Measurements from ENCODE around the gene PPP2R3B.
"Not testable (repeated sequence)": the region's sequence is repeated elsewhere in the genome, so short reads cannot be mapped to it uniquely, and the experiment has no call there.

The PPP2R3B gene

GRCh38 chrX:330726-331150, 56.0 kb downstream of the PPP2R3B start:
- H3K4me3 ChIP-seq (ENCODE audit: low read depth, low read length): no peak overlapping the region
- TF ChIP-seq, protein P1, sequence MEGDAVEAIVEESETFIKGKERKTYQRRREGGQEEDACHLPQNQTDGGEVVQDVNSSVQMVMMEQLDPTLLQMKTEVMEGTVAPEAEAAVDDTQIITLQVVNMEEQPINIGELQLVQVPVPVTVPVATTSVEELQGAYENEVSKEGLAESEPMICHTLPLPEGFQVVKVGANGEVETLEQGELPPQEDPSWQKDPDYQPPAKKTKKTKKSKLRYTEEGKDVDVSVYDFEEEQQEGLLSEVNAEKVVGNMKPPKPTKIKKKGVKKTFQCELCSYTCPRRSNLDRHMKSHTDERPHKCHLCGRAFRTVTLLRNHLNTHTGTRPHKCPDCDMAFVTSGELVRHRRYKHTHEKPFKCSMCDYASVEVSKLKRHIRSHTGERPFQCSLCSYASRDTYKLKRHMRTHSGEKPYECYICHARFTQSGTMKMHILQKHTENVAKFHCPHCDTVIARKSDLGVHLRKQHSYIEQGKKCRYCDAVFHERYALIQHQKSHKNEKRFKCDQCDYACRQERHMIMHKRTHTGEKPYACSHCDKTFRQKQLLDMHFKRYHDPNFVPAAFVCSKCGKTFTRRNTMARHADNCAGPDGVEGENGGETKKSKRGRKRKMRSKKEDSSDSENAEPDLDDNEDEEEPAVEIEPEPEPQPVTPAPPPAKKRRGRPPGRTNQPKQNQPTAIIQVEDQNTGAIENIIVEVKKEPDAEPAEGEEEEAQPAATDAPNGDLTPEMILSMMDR (IDR thresholded peaks at IDR 0.05; ENCODE audit: low read depth, low read length, missing control alignments): no peak
- DNase-seq (ENCODE audit: low read depth): no peak

GRCh38 chrX:330141-330725, 56.5 kb downstream of the PPP2R3B start:
- not testable (repeated sequence) for DNase-seq (ENCODE audit: low read depth); H3K4me3 ChIP-seq (ENCODE audit: low read depth, low read length)

DNA sequence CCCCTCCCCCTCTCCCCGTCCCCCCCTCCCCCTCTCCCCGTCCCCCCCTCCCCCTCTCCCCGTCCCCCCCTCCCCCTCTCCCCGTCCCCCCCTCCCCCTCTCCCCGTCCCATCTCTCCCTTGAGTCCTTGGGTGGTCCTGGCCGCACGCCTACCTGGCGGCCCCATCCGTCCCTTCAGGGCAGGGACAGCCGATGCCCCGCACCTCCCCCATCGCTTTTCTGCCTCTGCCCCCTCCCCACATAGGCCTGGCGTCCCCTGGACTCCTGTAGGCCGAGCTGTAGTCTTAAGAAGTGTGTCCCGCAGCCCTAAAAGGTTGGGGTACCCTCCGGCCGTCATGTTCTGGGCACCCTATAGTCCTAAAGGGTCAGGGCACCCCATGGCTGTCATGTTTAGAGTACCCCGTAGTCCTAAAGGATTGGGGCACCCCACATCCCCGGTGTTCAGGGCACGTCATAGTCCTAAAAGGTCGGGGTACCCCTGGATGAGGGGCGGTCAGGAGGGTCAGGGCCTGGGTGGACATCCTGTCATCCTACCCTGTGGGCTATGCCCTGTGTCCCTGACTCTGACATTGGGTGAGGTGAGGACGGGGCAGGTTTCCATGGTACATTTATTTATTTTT, 57.3 kb downstream of the PPP2R3B start:
- no peak for DNase-seq (ENCODE audit: low read depth)
- H3K4me3 ChIP-seq (ENCODE audit: low read depth, low read length): no peak overlapping the region
- TF ChIP-seq, protein P1 (IDR thresholded peaks at IDR 0.05; ENCODE audit: low read depth, low read length, missing control alignments): no peak

GRCh38 chrX:327660-328126, 59.0 kb downstream of the PPP2R3B start:
- H3K4me3 ChIP-seq (ENCODE audit: low read depth, low read length): no peak overlapping the region
- no peak for DNase-seq (ENCODE audit: low read depth)
- TF ChIP-seq, protein P1 (IDR thresholded peaks at IDR 0.05; ENCODE audit: low read depth, low read length, missing control alignments): no peak

GRCh38 chrX:324664-325063, 62.0 kb downstream of the PPP2R3B start:
- TF ChIP-seq, protein P1 (IDR thresholded peaks at IDR 0.05; ENCODE audit: low read depth, low read length, missing control alignments): peak; percentile 10
- DNase-seq (ENCODE audit: low read depth); H3K4me3 ChIP-seq (ENCODE audit: low read depth, low read length): not testable (repeated sequence)

GRCh38 chrX:323721-324628, 62.7 kb downstream of the PPP2R3B start:
- DNase-seq (ENCODE audit: low read depth): no peak
- H3K4me3 ChIP-seq (ENCODE audit: low read depth, low read length): no peak overlapping the region
- TF ChIP-seq, protein P1 (IDR thresholded peaks at IDR 0.05; ENCODE audit: low read depth, low read length, missing control alignments): no peak

DNA sequence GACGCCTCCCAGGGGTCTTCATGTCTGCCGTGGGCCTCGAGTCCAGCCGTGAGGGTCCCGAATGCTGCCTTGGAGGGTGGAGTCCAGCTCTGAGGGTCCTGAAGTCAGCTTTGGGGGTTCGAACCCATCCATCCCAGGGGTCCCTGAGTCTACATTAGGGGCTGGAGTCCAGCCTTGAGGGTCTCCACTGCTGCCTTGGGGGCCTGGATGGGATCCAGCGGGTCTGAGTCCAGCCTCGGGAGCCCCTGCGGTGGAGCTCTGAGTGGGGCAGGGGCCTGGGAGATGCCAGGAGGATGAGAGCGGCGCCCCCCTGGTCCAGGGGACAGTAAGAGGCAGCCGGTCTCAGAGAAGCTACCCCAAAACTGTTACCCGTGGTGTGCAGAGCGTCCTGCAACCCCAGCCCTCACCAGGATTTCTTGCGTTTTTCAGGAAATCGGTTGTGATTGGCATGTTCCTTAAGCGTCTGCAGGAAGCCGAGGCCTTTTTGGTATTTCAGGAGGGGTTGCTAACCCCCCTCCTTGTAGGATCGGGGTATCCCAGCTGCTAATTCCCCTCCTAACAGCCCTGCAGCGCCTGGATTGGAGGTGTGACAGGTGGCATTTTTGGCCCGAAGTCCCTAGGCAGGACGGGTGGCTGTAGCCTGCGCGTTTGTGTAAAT, 66.5 kb downstream of the PPP2R3B start:
- TF ChIP-seq, protein P1 (IDR thresholded peaks at IDR 0.05; ENCODE audit: low read depth, low read length, missing control alignments): no peak
- H3K4me3 ChIP-seq (ENCODE audit: low read depth, low read length): peak overlapping the region; percentile 98
- DNase-seq (ENCODE audit: low read depth): no peak

All from GM12864 (cell line).